PC-9 (cell line): ENCODE results near the gene LIPJ. TPM values are rescaled to one million over a fixed set of nuclear protein-coding genes. Genes with fewer than 3 reads are reported as not detected.

Experiments used
- BruUV-seq: library from RNA; stranded (reverse); fragments of 400-500 nt; replicated peaks from 2 replicates; lab custom pipeline; 2021; lab: Mats Ljungman, UMichigan
- CTCF ChIA-PET: fragments of 300-600 bp; sonication (Branson Sonifier 250); formaldehyde crosslinking; loops from one replicate; lab custom pipeline; 2022; ENCODE audit warnings: antibody characterized with exemption; lab: Charles Lee
- POLR2A ChIA-PET: fragments of 300-600 bp; sonication (Branson Sonifier 250); formaldehyde crosslinking; loops from one replicate; lab custom pipeline; 2022; ENCODE audit warnings: antibody characterized with exemption; ENCODE audit not compliant: unreplicated experiment; lab: Charles Lee
- DNase-seq, 2 experiments: peaks; one replicate each; pipeline versions ENCODE4 v3.0.0 to v3.0.0-alpha.2; 2015 to 2022; ENCODE audit warnings: mixed read lengths in 1 of 2
- H2AFZ ChIP-seq: fragments of 200-600 bp; sonication (generic); 2 replicates; pipeline ENCODE4 v1.8.1; 2017; ENCODE audit warnings: antibody characterized with exemption
- H3F3A ChIP-seq: fragments of 200-600 bp; sonication (generic); 2 replicates; pipeline ENCODE4 v1.8.1; 2017; ENCODE audit warnings: antibody characterized with exemption, mild to moderate bottlenecking, low read depth; ENCODE audit not compliant: insufficient read depth
- H3K27ac ChIP-seq: fragments of 200-600 bp; sonication (generic); 2 replicates; pipeline ENCODE4 v1.6.1; 2016; ENCODE audit warnings: mixed run types
- H3K27me3 ChIP-seq: fragments of 200-600 bp; sonication (generic); 2 replicates; pipeline ENCODE4 v1.6.1; 2016; ENCODE audit warnings: low read depth, mixed run types; ENCODE audit not compliant: insufficient read depth
- H3K36me3 ChIP-seq: fragments of 200-600 bp; sonication (generic); 2 replicates; pipeline ENCODE4 v1.6.1; 2016; ENCODE audit warnings: low read depth, mixed run types
- H3K4me1 ChIP-seq: fragments of 200-600 bp; sonication (generic); replicated peaks from 2 replicates; pipeline ENCODE4 v1.6.1; 2016; ENCODE audit warnings: mixed run types; ENCODE audit not compliant: insufficient read depth
- H3K4me2 ChIP-seq: fragments of 200-600 bp; sonication (generic); 2 replicates; pipeline ENCODE4 v1.6.1; 2017; ENCODE audit warnings: mixed run types
- H3K4me3 ChIP-seq: fragments of 200-600 bp; sonication (generic); 2 replicates; pipeline ENCODE4 v1.6.1; 2016; ENCODE audit warnings: mixed run types
- H3K79me2 ChIP-seq: fragments of 200-600 bp; sonication (generic); 2 replicates; pipeline ENCODE4 v1.6.1; 2017; ENCODE audit warnings: low read depth, mixed run types
- H3K9me2 ChIP-seq: fragments of 200-600 bp; sonication (generic); 2 replicates; pipeline ENCODE4 v1.8.1; 2017; ENCODE audit warnings: mild to moderate bottlenecking; ENCODE audit not compliant: insufficient read depth
- H3K9me3 ChIP-seq: fragments of 200-600 bp; sonication (generic); 2 replicates; pipeline ENCODE4 v1.8.1; 2016; ENCODE audit warnings: low read depth; ENCODE audit not compliant: insufficient read depth
- H4K20me1 ChIP-seq: fragments of 200-600 bp; sonication (generic); 2 replicates; pipeline ENCODE4 v1.8.1; 2017; ENCODE audit not compliant: insufficient read depth
- EZH2 ChIP-seq: fragments of 200-600 bp; sonication (generic); IDR thresholded peaks from 2 replicates; pipeline ENCODE4 v1.8.0; 2017; ENCODE audit warnings: antibody characterized with exemption, low read depth
- intact Hi-C: fragments of 100-400 bp; cut with micrococcal nuclease; formaldehyde crosslinking; loops from one replicate; pipeline ENCODE4 v1.10.0; 2022; ENCODE audit not compliant: unreplicated experiment
- total RNA-seq: library from RNA; stranded (reverse); gene quantifications from 2 replicates; pipeline ENCODE4 v1.2.3, GENCODE V29; 2021
- TF ChIP-seq, protein P1 (sequence below): fragments of 200-600 bp; sonication (generic); conservative IDR thresholded peaks from 2 replicates; pipeline ENCODE4 v1.6.1; 2017; ENCODE audit warnings: mixed run types, antibody characterized with exemption, mild to moderate bottlenecking, moderate library complexity

The LIPJ gene
- total RNA-seq, 1 experiment from 2014 or later = not detected

- Histone ChIP-seq H3K9me3 (peaks cover 5% of the 10 kb centered on the region; the same call in 1 of the 2 replicates), H4K20me1 (no peaks in the 10 kb centered on the region), H3K9me2 (no peaks in the 10 kb centered on the region), H3K4me1 (peaks cover 6% of the 10 kb centered on the region), H2AFZ (no peak overlapping the region), H3K79me2 (no peaks in the 10 kb centered on the region), H3K4me3 (no peak overlapping the region), H3F3A (0 out of 2 replicates have a peak, but pooled peaks cover 3% of the 10 kb centered on the region), H3K27me3 (no peaks in the 10 kb centered on the region), H3K27ac (no peak overlapping the region), H3K36me3 (no peaks in the 10 kb centered on the region), H3K4me2 (no peak overlapping the region)
- intact Hi-C loops = no loop called here
- BruUV-seq = no TSS peak
- CTCF ChIA-PET = interaction anchor here (0.6 kb wide), 1 partner anchor 694 kb away, joined by 3 read pairs; no protein-coding TSS in a partner anchor
- POLR2A ChIA-PET = no interaction called here
- TF ChIP-seq, protein P1, sequence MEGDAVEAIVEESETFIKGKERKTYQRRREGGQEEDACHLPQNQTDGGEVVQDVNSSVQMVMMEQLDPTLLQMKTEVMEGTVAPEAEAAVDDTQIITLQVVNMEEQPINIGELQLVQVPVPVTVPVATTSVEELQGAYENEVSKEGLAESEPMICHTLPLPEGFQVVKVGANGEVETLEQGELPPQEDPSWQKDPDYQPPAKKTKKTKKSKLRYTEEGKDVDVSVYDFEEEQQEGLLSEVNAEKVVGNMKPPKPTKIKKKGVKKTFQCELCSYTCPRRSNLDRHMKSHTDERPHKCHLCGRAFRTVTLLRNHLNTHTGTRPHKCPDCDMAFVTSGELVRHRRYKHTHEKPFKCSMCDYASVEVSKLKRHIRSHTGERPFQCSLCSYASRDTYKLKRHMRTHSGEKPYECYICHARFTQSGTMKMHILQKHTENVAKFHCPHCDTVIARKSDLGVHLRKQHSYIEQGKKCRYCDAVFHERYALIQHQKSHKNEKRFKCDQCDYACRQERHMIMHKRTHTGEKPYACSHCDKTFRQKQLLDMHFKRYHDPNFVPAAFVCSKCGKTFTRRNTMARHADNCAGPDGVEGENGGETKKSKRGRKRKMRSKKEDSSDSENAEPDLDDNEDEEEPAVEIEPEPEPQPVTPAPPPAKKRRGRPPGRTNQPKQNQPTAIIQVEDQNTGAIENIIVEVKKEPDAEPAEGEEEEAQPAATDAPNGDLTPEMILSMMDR = no peak
- no peak for TF ChIP-seq EZH2
- no peak for DNase-seq
These were observed 29.3 kb upstream of the LIPJ start for GRCh38 chr10:88557256-88557655.

GRCh38 chr10:88557658-88558057, 28.9 kb upstream of the LIPJ start:
- Histone ChIP-seq H3K9me3 (peaks cover 5% of the 10 kb centered on the region; the same call in 1 of the 2 replicates), H3K27ac (no peak overlapping the region), H3F3A (0 out of 2 replicates have a peak, but pooled peaks cover 1% of the 10 kb centered on the region), H3K9me2 (no peaks in the 10 kb centered on the region), H3K4me1 (peaks cover 4% of the 10 kb centered on the region), H4K20me1 (no peaks in the 10 kb centered on the region), H3K27me3 (no peaks in the 10 kb centered on the region), H2AFZ (no peak overlapping the region), H3K79me2 (no peaks in the 10 kb centered on the region), H3K4me3 (no peak overlapping the region), H3K36me3 (no peaks in the 10 kb centered on the region), H3K4me2 (no peak overlapping the region)
- CTCF ChIA-PET = interaction anchor here (0.6 kb wide), 1 partner anchor 695 kb away, joined by 3 read pairs; no protein-coding TSS in a partner anchor
- POLR2A ChIA-PET = no interaction called here
- DNase-seq = no peak
- BruUV-seq = no TSS peak
- intact Hi-C loops = no loop called here
- TF ChIP-seq, protein P1 = no peak
- no peak for TF ChIP-seq EZH2

- Histone ChIP-seq H3K4me1 (no peaks in the 10 kb centered on the region), H3K9me3 (0 out of 2 replicates have a peak, but pooled peaks cover 3% of the 10 kb centered on the region), H3F3A (no peaks in the 10 kb centered on the region), H3K9me2 (no peaks in the 10 kb centered on the region), H3K27ac (no peak overlapping the region), H3K4me3 (no peak overlapping the region), H3K36me3 (no peaks in the 10 kb centered on the region), H3K4me2 (no peak overlapping the region), H3K79me2 (no peaks in the 10 kb centered on the region), H4K20me1 (no peaks in the 10 kb centered on the region), H3K27me3 (no peaks in the 10 kb centered on the region), H2AFZ (no peak overlapping the region)
- TF ChIP-seq EZH2 = no peak
- TF ChIP-seq, protein P1 = no peak
- no peak for DNase-seq
- no TSS peak for BruUV-seq
- ChIA-PET CTCF (no interaction called here), POLR2A (no interaction called here)
- intact Hi-C loops = loop anchor here (10.0 kb wide), 1 partner anchor 273 kb away; no protein-coding TSS in a partner anchor
These were observed 24.4 kb upstream of the LIPJ start for GRCh38 chr10:88562152-88562551.
